NB4 (cell line): ENCODE results near the gene SLC39A3.

ENCODE experiments used
- MYC ChIP-seq: IDR thresholded peaks from 2 replicates; pipeline ENCODE4 v1.6.1; 2011; ENCODE audit warnings: low read depth, low read length
- POLR2A ChIP-seq: IDR thresholded peaks from 2 replicates; pipeline ENCODE4 v1.6.1; 2011; ENCODE audit warnings: mild to moderate bottlenecking; ENCODE audit not compliant: insufficient read length; ENCODE audit errors: extremely low read depth
- TF ChIP-seq, protein P1 (sequence below): IDR thresholded peaks from one replicate; pipeline ENCODE4 v1.5.1; 2012; ENCODE audit warnings: low read depth, low read length
- TF ChIP-seq, protein P2 (sequence below): IDR thresholded peaks from 2 replicates; pipeline ENCODE4 v1.6.1; 2011; ENCODE audit warnings: low read depth, low read length

DNA sequence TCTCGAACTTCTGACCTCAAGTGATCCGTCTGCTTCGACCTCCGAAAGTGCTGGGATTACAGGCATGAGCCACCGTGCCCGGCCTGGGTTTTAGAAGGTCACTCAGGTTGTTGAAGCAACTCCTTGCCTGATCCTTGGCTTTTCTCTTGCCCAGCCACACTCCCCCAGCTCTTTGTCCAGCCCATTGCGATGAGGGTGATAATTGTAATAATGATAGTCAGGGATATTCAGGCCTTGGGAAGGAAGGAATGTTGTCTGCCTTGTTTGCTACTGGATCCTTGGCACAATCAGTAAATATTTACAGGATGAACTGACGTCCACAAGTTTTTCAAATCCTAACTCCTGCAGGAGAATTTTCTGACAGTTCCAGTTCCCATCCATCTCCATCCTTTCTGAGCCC is 47.3 kb upstream of the SLC39A3 start:
- TF ChIP-seq, protein P1, sequence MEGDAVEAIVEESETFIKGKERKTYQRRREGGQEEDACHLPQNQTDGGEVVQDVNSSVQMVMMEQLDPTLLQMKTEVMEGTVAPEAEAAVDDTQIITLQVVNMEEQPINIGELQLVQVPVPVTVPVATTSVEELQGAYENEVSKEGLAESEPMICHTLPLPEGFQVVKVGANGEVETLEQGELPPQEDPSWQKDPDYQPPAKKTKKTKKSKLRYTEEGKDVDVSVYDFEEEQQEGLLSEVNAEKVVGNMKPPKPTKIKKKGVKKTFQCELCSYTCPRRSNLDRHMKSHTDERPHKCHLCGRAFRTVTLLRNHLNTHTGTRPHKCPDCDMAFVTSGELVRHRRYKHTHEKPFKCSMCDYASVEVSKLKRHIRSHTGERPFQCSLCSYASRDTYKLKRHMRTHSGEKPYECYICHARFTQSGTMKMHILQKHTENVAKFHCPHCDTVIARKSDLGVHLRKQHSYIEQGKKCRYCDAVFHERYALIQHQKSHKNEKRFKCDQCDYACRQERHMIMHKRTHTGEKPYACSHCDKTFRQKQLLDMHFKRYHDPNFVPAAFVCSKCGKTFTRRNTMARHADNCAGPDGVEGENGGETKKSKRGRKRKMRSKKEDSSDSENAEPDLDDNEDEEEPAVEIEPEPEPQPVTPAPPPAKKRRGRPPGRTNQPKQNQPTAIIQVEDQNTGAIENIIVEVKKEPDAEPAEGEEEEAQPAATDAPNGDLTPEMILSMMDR: no peak
- TF ChIP-seq MYC: no peak
- TF ChIP-seq POLR2A: no peak
- TF ChIP-seq, protein P2, sequence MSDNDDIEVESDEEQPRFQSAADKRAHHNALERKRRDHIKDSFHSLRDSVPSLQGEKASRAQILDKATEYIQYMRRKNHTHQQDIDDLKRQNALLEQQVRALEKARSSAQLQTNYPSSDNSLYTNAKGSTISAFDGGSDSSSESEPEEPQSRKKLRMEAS: no peak
